IMR-90 (cell line): Measurements from ENCODE around the gene UBXN11. TPM values are rescaled to one million over a fixed set of nuclear protein-coding genes. Genes with fewer than 3 reads are reported as not detected.

Experiments used
- ATAC-seq: fragments of 200-7000 bp; cut with Tn5 transposase; 2 replicates; pipeline ENCODE4 v1.9.1; 2020; ENCODE audit warnings: low read depth, mild to moderate bottlenecking, moderate library complexity
- BruUV-seq: library from RNA; stranded (reverse); fragments of 400-500 nt; replicated peaks from 2 replicates; lab custom pipeline; 2021; lab: Mats Ljungman, UMichigan
- CTCF ChIA-PET: fragments of 300-600 bp; formaldehyde crosslinking; extraction: SDS; loops from one replicate; lab custom pipeline; 2021; ENCODE audit warnings: antibody characterized with exemption; lab: Yijun Ruan, JAX
- POLR2A ChIA-PET: fragments of 300-600 bp; sonication (Branson Sonifier 250); formaldehyde crosslinking; loops from one replicate; lab custom pipeline; 2022; ENCODE audit warnings: antibody characterized with exemption; ENCODE audit not compliant: unreplicated experiment; lab: Charles Lee
- DNase-seq: peaks from one replicate; pipeline ENCODE4 v3.0.0; 2013
- H2AFZ ChIP-seq: replicated peaks from 2 replicates; pipeline ENCODE3; 2013; ENCODE audit warnings: low read length, mild to moderate bottlenecking; ENCODE audit not compliant: poor library complexity
- H2AK5ac ChIP-seq: 2 replicates; pipeline ENCODE4 v1.6.1; 2013; ENCODE audit warnings: low read depth, low read length, inconsistent platforms
- H2AK9ac ChIP-seq: replicated peaks from 2 replicates; pipeline ENCODE3; 2013; ENCODE audit warnings: mild to moderate bottlenecking, low read depth, low read length, moderate library complexity; ENCODE audit not compliant: poor library complexity
- H2BK120ac ChIP-seq: 2 replicates; pipeline ENCODE4 v1.6.1; 2013; ENCODE audit warnings: low read depth, low read length, inconsistent platforms
- H2BK15ac ChIP-seq: 3 replicates; pipeline ENCODE4 v1.6.1; 2013; ENCODE audit warnings: low read depth, low read length, inconsistent platforms
- H2BK20ac ChIP-seq: 2 replicates; pipeline ENCODE4 v1.6.1; 2013; ENCODE audit warnings: low read depth, mild to moderate bottlenecking, inconsistent platforms, low read length, moderate library complexity
- H2BK5ac ChIP-seq: 2 replicates; pipeline ENCODE4 v1.6.1; 2013; ENCODE audit warnings: mild to moderate bottlenecking, low read depth, low read length, inconsistent platforms; ENCODE audit not compliant: poor library complexity, severe bottlenecking
- H3K14ac ChIP-seq: replicated peaks from 2 replicates; pipeline ENCODE4 v1.6.1; 2013; ENCODE audit warnings: low read depth, low read length, inconsistent platforms
- H3K18ac ChIP-seq: 2 replicates; pipeline ENCODE4 v1.6.1; 2013; ENCODE audit warnings: low read depth, low read length, control low read depth
- H3K23ac ChIP-seq: 2 replicates; pipeline ENCODE4 v1.6.1; 2013; ENCODE audit warnings: low read depth, low read length, inconsistent platforms
- H3K27ac ChIP-seq: 2 replicates; pipeline ENCODE4 v1.5.1; 2013; ENCODE audit warnings: mild to moderate bottlenecking, control low read depth, low read length; ENCODE audit not compliant: insufficient read depth
- H3K27me3 ChIP-seq: 2 replicates; pipeline ENCODE4 v1.6.1; 2013; ENCODE audit warnings: low read length; ENCODE audit not compliant: control insufficient read depth, insufficient read depth
- H3K36me3 ChIP-seq: 2 replicates; pipeline ENCODE4 v1.6.1; 2013; ENCODE audit warnings: low read length, mixed read lengths; ENCODE audit not compliant: control insufficient read depth, insufficient read depth
- H3K4ac ChIP-seq: 2 replicates; pipeline ENCODE4 v1.6.1; 2013; ENCODE audit warnings: low read depth, low read length, inconsistent platforms
- H3K4me1 ChIP-seq: 2 replicates; pipeline ENCODE4 v1.6.1; 2013; ENCODE audit warnings: low read length, mixed read lengths; ENCODE audit not compliant: control insufficient read depth, insufficient read depth
- H3K4me2 ChIP-seq: 2 replicates; pipeline ENCODE4 v1.6.1; 2013; ENCODE audit warnings: low read depth, mild to moderate bottlenecking, control low read depth, low read length, moderate library complexity
- H3K4me3 ChIP-seq: 2 replicates; pipeline ENCODE4 v1.5.1; 2013; ENCODE audit warnings: low read depth, mild to moderate bottlenecking, control low read depth, low read length, moderate library complexity; ENCODE audit not compliant: insufficient read depth
- H3K56ac ChIP-seq: 2 replicates; pipeline ENCODE4 v1.6.1; 2013; ENCODE audit warnings: low read length, inconsistent platforms; ENCODE audit not compliant: insufficient read depth; ENCODE audit errors: extremely low read depth
- H3K79me1 ChIP-seq, 2 experiments: 2 replicates each; pipeline ENCODE4 v1.6.1; 2013; ENCODE audit warnings: low read length in 2 of 2, inconsistent platforms in 1 of 2, low read depth in 1 of 2
- H3K9ac ChIP-seq: 2 replicates; pipeline ENCODE4 v1.6.1; 2013; ENCODE audit warnings: low read depth, low read length, control low read depth
- H3K9me1 ChIP-seq: 2 replicates; pipeline ENCODE4 v1.6.1; 2013; ENCODE audit warnings: low read length, inconsistent platforms; ENCODE audit not compliant: insufficient read depth
- H3K9me3 ChIP-seq: 2 replicates; pipeline ENCODE4 v1.6.1; 2013; ENCODE audit warnings: low read length; ENCODE audit not compliant: control insufficient read depth, insufficient read depth
- H4K20me1 ChIP-seq: 2 replicates; pipeline ENCODE4 v1.6.1; 2013; ENCODE audit warnings: low read length, inconsistent platforms; ENCODE audit not compliant: insufficient read depth
- H4K5ac ChIP-seq: 2 replicates; pipeline ENCODE4 v1.6.1; 2013; ENCODE audit warnings: mild to moderate bottlenecking, low read depth, low read length, control low read depth
- H4K8ac ChIP-seq, 2 experiments: 2 replicates each; pipeline ENCODE4 v1.6.1; 2013; ENCODE audit warnings: low read depth in 2 of 2, low read length in 2 of 2, control low read depth in 1 of 2, inconsistent platforms in 1 of 2
- H4K91ac ChIP-seq: 2 replicates; pipeline ENCODE4 v1.6.1; 2013; ENCODE audit warnings: low read depth, low read length, inconsistent platforms; ENCODE audit not compliant: insufficient read depth
- BHLHE40 ChIP-seq: fragments of 150-350 bp; IDR thresholded peaks from 2 replicates; pipeline ENCODE4 v1.6.1; 2016; ENCODE audit warnings: mild to moderate bottlenecking, low read depth, low read length
- CEBPB ChIP-seq: IDR thresholded peaks from 2 replicates; pipeline ENCODE4 v1.6.1; 2012; ENCODE audit warnings: low read depth, low read length, improper control_type of control experiment
- CHD1 ChIP-seq: IDR thresholded peaks from 2 replicates; pipeline ENCODE4 v1.6.1; 2012; ENCODE audit warnings: low read depth, low read length, improper control_type of control experiment
- FOS ChIP-seq: fragments of 150-350 bp; IDR thresholded peaks from 2 replicates; pipeline ENCODE4 v1.6.1; 2016; ENCODE audit warnings: low read depth, low read length
- MAFK ChIP-seq: IDR thresholded peaks from 2 replicates; pipeline ENCODE4 v1.6.1; 2012; ENCODE audit warnings: low read depth, low read length, improper control_type of control experiment
- MAZ ChIP-seq: IDR thresholded peaks from 2 replicates; pipeline ENCODE4 v1.6.1; 2012; ENCODE audit warnings: low read depth, mild to moderate bottlenecking, low read length, improper control_type of control experiment, moderate library complexity, borderline replicate concordance
- MXI1 ChIP-seq: IDR thresholded peaks from 2 replicates; pipeline ENCODE4 v1.6.1; 2012; ENCODE audit warnings: low read depth, mild to moderate bottlenecking, low read length, moderate library complexity, borderline replicate concordance
- NFE2L2 ChIP-seq: fragments of 150-350 bp; IDR thresholded peaks from 2 replicates; pipeline ENCODE4 v1.6.1; 2016; ENCODE audit warnings: low read depth, mild to moderate bottlenecking, low read length
- POLR2A ChIP-seq: IDR thresholded peaks from 2 replicates; pipeline ENCODE4 v1.6.1; 2012; ENCODE audit warnings: mild to moderate bottlenecking, low read depth, low read length
- RAD21 ChIP-seq: IDR thresholded peaks from 2 replicates; pipeline ENCODE4 v1.6.1; 2012; ENCODE audit warnings: low read length, improper control_type of control experiment
- RCOR1 ChIP-seq: IDR thresholded peaks from 2 replicates; pipeline ENCODE4 v1.6.1; 2012; ENCODE audit warnings: mild to moderate bottlenecking, low read length, improper control_type of control experiment; ENCODE audit not compliant: insufficient replicate concordance
- RFX5 ChIP-seq: IDR thresholded peaks from 2 replicates; pipeline ENCODE4 v1.8.0; 2012; ENCODE audit warnings: low read depth, mild to moderate bottlenecking, low read length, moderate library complexity
- SMC3 ChIP-seq: fragments of 150-350 bp; IDR thresholded peaks from 2 replicates; pipeline ENCODE4 v1.6.1; 2016; ENCODE audit warnings: low read depth, mild to moderate bottlenecking, antibody characterized with exemption, low read length, moderate library complexity
- WGBS, 2 experiments: methylation state at CpG; one replicate each; pipeline versions ENCODE4 v1.1.5 to v1.1.7; 2013; ENCODE audit warnings: missing lambda C conversion rate in 2 of 2; ENCODE audit not compliant: insufficient read length in 1 of 2; ENCODE audit errors: extremely low coverage in 2 of 2; 5-methylcytosine and 5-hydroxymethylcytosine counted together
- dilution Hi-C: fragments of 300-500 bp; cut with HindIII; formaldehyde crosslinking; loops from one replicate; pipeline ENCODE4 v1.14.3; 2018; ENCODE audit warnings: low sequenced_read_pairs; ENCODE audit not compliant: unreplicated experiment
- in situ Hi-C: fragments of 300-500 bp; cut with MboI; formaldehyde crosslinking; loops from 3 replicates; pipeline ENCODE4 v1.14.3; 2019; ENCODE audit warnings: low sequenced_read_pairs, inconsistent platforms, mixed read lengths
- intact Hi-C: fragments of 100-400 bp; cut with micrococcal nuclease; formaldehyde crosslinking; loops from 2 replicates; pipeline ENCODE4 v1.10.0; 2022
- polyA plus RNA-seq, 3 experiments: library from polyadenylated mRNA; depleted of rRNA; stranded (reverse); fragments of >200 nt; gene quantifications; 2 replicates each; pipeline ENCODE4 v1.2.3, GENCODE V29; 2012; ENCODE audit warnings: low replicate concordance in 1 of 3
- total RNA-seq: library from RNA; depleted of rRNA; stranded (reverse); fragments of >200 nt; gene quantifications from 2 replicates; pipeline ENCODE4 v1.2.3, GENCODE V29; 2012
- TF ChIP-seq, protein P1 (sequence below): fragments of 150-350 bp; IDR thresholded peaks from 2 replicates; pipeline ENCODE4 v1.6.1; 2017; ENCODE audit warnings: mild to moderate bottlenecking, antibody characterized with exemption, low read length, low read depth
- TF ChIP-seq, protein P2 (sequence below): conservative IDR thresholded peaks from 2 replicates; pipeline ENCODE4 v1.5.1; 2012; ENCODE audit warnings: mild to moderate bottlenecking, low read depth, low read length, improper control_type of control experiment
- TF ChIP-seq, protein P3 (sequence below): fragments of 150-350 bp; IDR thresholded peaks from 2 replicates; pipeline ENCODE4 v1.6.1; 2016; ENCODE audit warnings: low read depth, mild to moderate bottlenecking, low read length, moderate library complexity, borderline replicate concordance

The UBXN11 gene
- total and polyA plus RNA-seq, 2 of the 4 experiments (the other 2 are of a cell fraction), result 5.2 to 17.0 TPM

DNA sequence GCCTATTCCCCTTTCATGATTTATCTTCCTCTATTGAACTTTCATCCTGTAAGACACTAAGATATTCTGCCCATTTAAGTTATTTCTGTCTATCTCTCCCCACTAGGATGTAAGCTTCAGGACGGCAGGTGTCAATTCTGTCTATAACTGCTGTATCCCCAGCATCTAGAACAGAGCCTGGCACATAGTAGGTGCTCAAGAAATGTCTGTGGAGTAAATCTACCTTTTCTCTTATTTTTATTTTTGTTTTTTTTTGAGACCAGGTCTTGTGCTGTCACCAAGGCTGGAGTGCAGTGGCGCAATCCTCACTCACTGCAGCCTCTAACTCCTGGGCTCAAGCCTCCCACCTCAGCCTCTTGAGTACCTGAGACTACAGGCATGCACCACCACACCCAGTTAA lies 16.9 kb upstream of the UBXN11 start:
- dilution Hi-C loops (no loop called here), intact Hi-C loops (no loop called here), in situ Hi-C loops (no loop called here)
- DNase-seq (no peak), ATAC-seq (no peak)
- H3K9ac ChIP-seq, result no peak overlapping the region
- no peaks in the 10 kb centered on the region for H3K79me1 ChIP-seq
- no peak overlapping the region for H3K56ac ChIP-seq
- H2BK120ac ChIP-seq, result no peak overlapping the region
- no peak for TF ChIP-seq CHD1
- TF ChIP-seq, protein P1, sequence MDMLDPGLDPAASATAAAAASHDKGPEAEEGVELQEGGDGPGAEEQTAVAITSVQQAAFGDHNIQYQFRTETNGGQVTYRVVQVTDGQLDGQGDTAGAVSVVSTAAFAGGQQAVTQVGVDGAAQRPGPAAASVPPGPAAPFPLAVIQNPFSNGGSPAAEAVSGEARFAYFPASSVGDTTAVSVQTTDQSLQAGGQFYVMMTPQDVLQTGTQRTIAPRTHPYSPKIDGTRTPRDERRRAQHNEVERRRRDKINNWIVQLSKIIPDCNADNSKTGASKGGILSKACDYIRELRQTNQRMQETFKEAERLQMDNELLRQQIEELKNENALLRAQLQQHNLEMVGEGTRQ, result no peak
- no peak for TF ChIP-seq MAZ
- TF ChIP-seq BHLHE40, result no peak
- TF ChIP-seq NFE2L2, result no peak
- no peak for TF ChIP-seq POLR2A
- TF ChIP-seq MAFK, result no peak
- TF ChIP-seq, protein P2, sequence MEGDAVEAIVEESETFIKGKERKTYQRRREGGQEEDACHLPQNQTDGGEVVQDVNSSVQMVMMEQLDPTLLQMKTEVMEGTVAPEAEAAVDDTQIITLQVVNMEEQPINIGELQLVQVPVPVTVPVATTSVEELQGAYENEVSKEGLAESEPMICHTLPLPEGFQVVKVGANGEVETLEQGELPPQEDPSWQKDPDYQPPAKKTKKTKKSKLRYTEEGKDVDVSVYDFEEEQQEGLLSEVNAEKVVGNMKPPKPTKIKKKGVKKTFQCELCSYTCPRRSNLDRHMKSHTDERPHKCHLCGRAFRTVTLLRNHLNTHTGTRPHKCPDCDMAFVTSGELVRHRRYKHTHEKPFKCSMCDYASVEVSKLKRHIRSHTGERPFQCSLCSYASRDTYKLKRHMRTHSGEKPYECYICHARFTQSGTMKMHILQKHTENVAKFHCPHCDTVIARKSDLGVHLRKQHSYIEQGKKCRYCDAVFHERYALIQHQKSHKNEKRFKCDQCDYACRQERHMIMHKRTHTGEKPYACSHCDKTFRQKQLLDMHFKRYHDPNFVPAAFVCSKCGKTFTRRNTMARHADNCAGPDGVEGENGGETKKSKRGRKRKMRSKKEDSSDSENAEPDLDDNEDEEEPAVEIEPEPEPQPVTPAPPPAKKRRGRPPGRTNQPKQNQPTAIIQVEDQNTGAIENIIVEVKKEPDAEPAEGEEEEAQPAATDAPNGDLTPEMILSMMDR, result no peak
- TF ChIP-seq RFX5, result no peak
- no peak for TF ChIP-seq RCOR1
- TF ChIP-seq MXI1, result no peak
- TF ChIP-seq CEBPB, result no peak
- no peak for TF ChIP-seq RAD21
- TF ChIP-seq, protein P3, sequence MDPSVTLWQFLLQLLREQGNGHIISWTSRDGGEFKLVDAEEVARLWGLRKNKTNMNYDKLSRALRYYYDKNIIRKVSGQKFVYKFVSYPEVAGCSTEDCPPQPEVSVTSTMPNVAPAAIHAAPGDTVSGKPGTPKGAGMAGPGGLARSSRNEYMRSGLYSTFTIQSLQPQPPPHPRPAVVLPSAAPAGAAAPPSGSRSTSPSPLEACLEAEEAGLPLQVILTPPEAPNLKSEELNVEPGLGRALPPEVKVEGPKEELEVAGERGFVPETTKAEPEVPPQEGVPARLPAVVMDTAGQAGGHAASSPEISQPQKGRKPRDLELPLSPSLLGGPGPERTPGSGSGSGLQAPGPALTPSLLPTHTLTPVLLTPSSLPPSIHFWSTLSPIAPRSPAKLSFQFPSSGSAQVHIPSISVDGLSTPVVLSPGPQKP, result no peak
- TF ChIP-seq SMC3, result no peak
- TF ChIP-seq FOS, result no peak
- H3K9me1 ChIP-seq, result no peaks in the 10 kb centered on the region
- H2BK15ac ChIP-seq, result no peak overlapping the region
- H2AK9ac ChIP-seq, result no peak overlapping the region
- H3K4me2 ChIP-seq, result no peak overlapping the region
- no peak overlapping the region for H3K4me3 ChIP-seq
- H4K20me1 ChIP-seq, result no peaks in the 10 kb centered on the region
- no peak overlapping the region for H2BK20ac ChIP-seq
- H3K27me3 ChIP-seq, result peaks cover 12% of the 10 kb centered on the region
- no peak overlapping the region for H3K18ac ChIP-seq
- no peak overlapping the region for H2AFZ ChIP-seq
- no peak overlapping the region for H4K5ac ChIP-seq
- no peaks in the 10 kb centered on the region for H3K36me3 ChIP-seq
- POLR2A ChIA-PET, result no interaction called here
- no peak overlapping the region for H3K23ac ChIP-seq
- peaks cover 3% of the 10 kb centered on the region for H3K4me1 ChIP-seq
- H3K4ac ChIP-seq, result no peak overlapping the region
- WGBS, 2 experiments, result no CpG with 5 or more reads among the region's 2 CpGs
- H3K27ac ChIP-seq, result no peak overlapping the region
- H3K14ac ChIP-seq, result no peak overlapping the region
- H3K9me3 ChIP-seq, result no peaks in the 10 kb centered on the region
- H2AK5ac ChIP-seq, result no peak overlapping the region
- CTCF ChIA-PET, result interaction anchor here (2.8 kb wide), 1 partner anchor 48 kb away, joined by 18 read pairs; no protein-coding TSS in a partner anchor
- no peak overlapping the region for H4K8ac ChIP-seq
- no TSS peak for BruUV-seq
- H4K91ac ChIP-seq, result no peak overlapping the region
- no peak overlapping the region for H2BK5ac ChIP-seq
